HL-60 (cell line): ENCODE measurements around the gene OR52D1.

Source experiments
- DNase-seq, 2 experiments: peaks; one replicate each; pipeline ENCODE4 v3.0.0-alpha.2; 2010 to 2020; ENCODE audit warnings: low read depth in 1 of 2, low spot score in 1 of 2
- H3K27ac ChIP-seq: fragments of 250-450 bp; sonication (Bioruptor Pico); replicated peaks from 2 replicates; pipeline ENCODE4 v1.5.1; 2020; ENCODE audit warnings: mild to moderate bottlenecking, moderate library complexity
- H3K27me3 ChIP-seq: fragments of 250-450 bp; sonication (Bioruptor Pico); 2 replicates; pipeline ENCODE4 v1.5.1; 2021; ENCODE audit warnings: mild to moderate bottlenecking, moderate library complexity; ENCODE audit not compliant: insufficient read depth, poor library complexity, severe bottlenecking
- H3K4me3 ChIP-seq: replicated peaks from 2 replicates; pipeline ENCODE4 v1.5.1; 2011; ENCODE audit warnings: mild to moderate bottlenecking, control low read depth, low read length; ENCODE audit not compliant: insufficient read depth
- CTCF ChIP-seq: IDR thresholded peaks from one replicate; pipeline ENCODE4 v1.5.1; 2011; ENCODE audit warnings: low read length, control low read depth, inconsistent platforms; ENCODE audit not compliant: insufficient read depth
- GABPA ChIP-seq: IDR thresholded peaks from 2 replicates; pipeline ENCODE4 v1.6.1; 2012; ENCODE audit warnings: low read depth
- POLR2AphosphoS5 ChIP-seq: IDR thresholded peaks from 2 replicates; pipeline ENCODE4 v1.6.1; 2012; ENCODE audit warnings: low read depth
- REST ChIP-seq: IDR thresholded peaks from 2 replicates; pipeline ENCODE4 v1.6.1; 2012; ENCODE audit warnings: low read depth; ENCODE audit not compliant: insufficient replicate concordance
- SPI1 ChIP-seq: IDR thresholded peaks from 2 replicates; pipeline ENCODE4 v1.6.1; 2012; ENCODE audit warnings: low read depth, mild to moderate bottlenecking, borderline replicate concordance

The OR52D1 gene

GRCh38 chr11:5449023-5449422 is 39.5 kb upstream of the OR52D1 start, which contains the start of gene OR51I2:
Gene OR51I2, plus strand, starts transcription at chr11:5449323. Its CDS starts 4,166 bp downstream, at chr11:5453489.
- Histone ChIP-seq H3K4me3 (no peak within 1 kb of the TSS), H3K27ac (no peak within 1 kb of the TSS), H3K27me3 (no peaks in the 10 kb centered on the region)
- no peak for TF ChIP-seq GABPA
- TF ChIP-seq SPI1: no peak
- no peak for TF ChIP-seq POLR2AphosphoS5
- no peak for TF ChIP-seq REST
- TF ChIP-seq CTCF: no peak
- no peak for DNase-seq

GRCh38 chr11:5449432-5449831 is 39.1 kb upstream of the OR52D1 start:
- no peaks in the 10 kb centered on the region for H3K27me3 ChIP-seq
- no peak for TF ChIP-seq CTCF
- no peak for TF ChIP-seq REST
- TF ChIP-seq SPI1: no peak
- no peak overlapping the region for H3K4me3 ChIP-seq
- DNase-seq: no peak
- H3K27ac ChIP-seq: no peak overlapping the region

GRCh38 chr11:5460983-5461621 is 27.4 kb upstream of the OR52D1 start:
- Histone ChIP-seq H3K27me3 (no peaks in the 10 kb centered on the region), H3K27ac (no peak overlapping the region), H3K4me3 (no peak overlapping the region)
- no peak for DNase-seq
- TF ChIP-seq SPI1: no peak

GRCh38 chr11:5467527-5467926 is 21.0 kb upstream of the OR52D1 start:
- no peak for DNase-seq
- Histone ChIP-seq H3K27me3 (no peaks in the 10 kb centered on the region), H3K27ac (no peak overlapping the region), H3K4me3 (no peak overlapping the region)
- TF ChIP-seq SPI1 (no peak), REST (no peak), CTCF (no peak), POLR2AphosphoS5 (no peak), GABPA (no peak)
